H1 (cell line): ENCODE data around the gene TSKU. TPM values are rescaled to one million over a fixed set of nuclear protein-coding genes. Genes with fewer than 3 reads are reported as not detected.

Experiments used
- CTBP2 ChIP-seq: IDR thresholded peaks from 2 replicates; pipeline ENCODE4 v1.7.0; 2011; ENCODE audit warnings: borderline replicate concordance, mild to moderate bottlenecking, moderate library complexity, mixed read lengths, low read length; ENCODE audit not compliant: insufficient read depth, insufficient read length
- HDAC6 ChIP-seq: IDR thresholded peaks from one replicate; pipeline ENCODE4 v1.7.1; 2012; ENCODE audit warnings: low read depth, mild to moderate bottlenecking, inconsistent platforms, low read length, moderate library complexity
- POLR2A ChIP-seq, 2 experiments: IDR thresholded peaks; 1 replicate in 1 of 2; 2 replicates in 1 of 2; pipeline ENCODE4 v1.6.1; 2011; ENCODE audit warnings: low read depth in 2 of 2, low read length in 2 of 2, mild to moderate bottlenecking in 2 of 2; ENCODE audit errors: control extremely low read depth in 1 of 2
- polyA plus RNA-seq, 7 experiments: library from polyadenylated mRNA; depleted of rRNA in 3 of 7; stranded (reverse) in 5 of 7; unstranded in 2 of 7; fragments of >200 nt in 5 of 7; fragments of 200-250 nt in 2 of 7; gene quantifications; 1 replicate in 5 of 7; 2 replicates in 1 of 7; 4 replicates in 1 of 7; pipeline versions ENCODE4 v1.2.1 to v1.2.3, GENCODE V29; 2011 to 2013; ENCODE audit warnings: missing spikeins in 2 of 7, mixed read lengths in 2 of 7
- total RNA-seq: library from RNA; stranded (reverse); fragmentation: NEBNext Ultra II Directional; extraction: Animal tissue kit (Norgen Biotek cat#: 25700); gene quantifications from 2 replicates; pipeline ENCODE4 v1.2.1, GENCODE V29; 2021
- TF ChIP-seq, protein P1 (sequence below), 3 experiments: IDR thresholded peaks; 1 replicate in 2 of 3; 2 replicates in 1 of 3; pipeline versions ENCODE4 v1.5.1 to v1.6.1; 2011; ENCODE audit warnings: low read length in 3 of 3, mild to moderate bottlenecking in 3 of 3, inconsistent platforms in 2 of 3, low read depth in 1 of 3, moderate library complexity in 1 of 3; ENCODE audit not compliant: insufficient read depth in 1 of 3; ENCODE audit errors: control extremely low read depth in 1 of 3

Gene TSKU
- total and polyA plus RNA-seq, 2 of the 8 experiments (the other 6 are each of a cell fraction or from before 2014, with no cell fraction given) = 22.8 to 28.4 TPM

DNA sequence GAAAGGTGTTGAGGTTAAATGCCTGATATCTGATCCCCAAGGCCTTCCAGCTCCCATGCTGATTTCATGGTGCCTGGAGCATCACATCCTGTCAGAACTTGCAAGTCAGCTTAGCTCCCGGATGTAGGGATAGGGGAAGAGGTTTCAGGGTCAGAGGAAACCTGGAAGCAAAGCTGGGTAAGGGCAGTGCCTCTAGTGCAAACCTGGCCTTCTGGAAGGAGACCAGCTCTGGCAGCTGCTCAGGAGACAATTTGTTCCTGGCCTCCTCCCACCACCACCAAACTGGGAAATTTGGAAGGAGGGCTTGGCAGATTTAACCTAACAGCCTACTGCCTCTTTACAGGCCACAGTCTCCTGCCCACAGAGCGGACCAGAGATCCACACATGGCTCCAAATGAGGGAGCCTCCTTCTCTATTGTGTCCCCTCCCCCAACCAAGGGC is 9.2 kb upstream of the TSKU start (continued):
- TF ChIP-seq, protein P1, sequence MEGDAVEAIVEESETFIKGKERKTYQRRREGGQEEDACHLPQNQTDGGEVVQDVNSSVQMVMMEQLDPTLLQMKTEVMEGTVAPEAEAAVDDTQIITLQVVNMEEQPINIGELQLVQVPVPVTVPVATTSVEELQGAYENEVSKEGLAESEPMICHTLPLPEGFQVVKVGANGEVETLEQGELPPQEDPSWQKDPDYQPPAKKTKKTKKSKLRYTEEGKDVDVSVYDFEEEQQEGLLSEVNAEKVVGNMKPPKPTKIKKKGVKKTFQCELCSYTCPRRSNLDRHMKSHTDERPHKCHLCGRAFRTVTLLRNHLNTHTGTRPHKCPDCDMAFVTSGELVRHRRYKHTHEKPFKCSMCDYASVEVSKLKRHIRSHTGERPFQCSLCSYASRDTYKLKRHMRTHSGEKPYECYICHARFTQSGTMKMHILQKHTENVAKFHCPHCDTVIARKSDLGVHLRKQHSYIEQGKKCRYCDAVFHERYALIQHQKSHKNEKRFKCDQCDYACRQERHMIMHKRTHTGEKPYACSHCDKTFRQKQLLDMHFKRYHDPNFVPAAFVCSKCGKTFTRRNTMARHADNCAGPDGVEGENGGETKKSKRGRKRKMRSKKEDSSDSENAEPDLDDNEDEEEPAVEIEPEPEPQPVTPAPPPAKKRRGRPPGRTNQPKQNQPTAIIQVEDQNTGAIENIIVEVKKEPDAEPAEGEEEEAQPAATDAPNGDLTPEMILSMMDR (IDR thresholded peaks at IDR 0.05; ENCODE audit: control extremely low read depth in 1 of 3, insufficient read depth in 1 of 3, low read depth in 1 of 3, low read length in 3 of 3) = no peak
- no peak for TF ChIP-seq POLR2A (IDR thresholded peaks at IDR 0.05; ENCODE audit: control extremely low read depth in 1 of 2, low read depth in 2 of 2, low read length in 2 of 2)
- TF ChIP-seq HDAC6 = no peak
- no peak for TF ChIP-seq CTBP2
- TF ChIP-seq, all 59 proteins: peak for 0
